Gastrocnemius medialis (tissue), 4 donors: ENCODE data around the gene BANF1.

Experiments used
- CTCF ChIP-seq, 5 experiments: fragments of 450-650 bp in 3 of 5; fragments of 200-600 bp in 2 of 5; sonication (generic) in 2 of 5; IDR thresholded peaks in 4 of 5; conservative IDR thresholded peaks in 1 of 5; 1 replicate in 4 of 5; 2 replicates in 1 of 5; pipeline ENCODE4 v1.5.1; 2016 to 2019; ENCODE audit warnings: antibody characterized with exemption in 5 of 5, mild to moderate bottlenecking in 3 of 5, moderate library complexity in 3 of 5
- POLR2A ChIP-seq, 2 donors: fragments of 450-650 bp; IDR thresholded peaks; one replicate each; pipeline ENCODE4 v1.6.1; 2017; ENCODE audit warnings: antibody characterized with exemption in 2 of 2, mild to moderate bottlenecking in 2 of 2, moderate library complexity in 2 of 2

- TF ChIP-seq POLR2A (IDR thresholded peaks at IDR 0.05) (no peak), CTCF (IDR thresholded peaks at IDR 0.05 in 4 of 5, conservative IDR thresholded peaks at IDR 0.05 in 1 of 5) (no peak)
Observed at GRCh38 chr11:66008095-66008467, 5.8 kb downstream of the BANF1 start.
